Activated CD8-positive, alpha-beta memory T cell treated with anti-CD3 and anti-CD28 coated beads, Interleukin-2, amount 50 U/mL, for 1 hour (primary cell): ENCODE data around the gene IRX2.

Experiments
- DNase-seq: peaks from one replicate; pipeline ENCODE4 v3.0.0-alpha.2; 2020; ENCODE audit errors: extremely low read depth

IRX2 gene

DNA sequence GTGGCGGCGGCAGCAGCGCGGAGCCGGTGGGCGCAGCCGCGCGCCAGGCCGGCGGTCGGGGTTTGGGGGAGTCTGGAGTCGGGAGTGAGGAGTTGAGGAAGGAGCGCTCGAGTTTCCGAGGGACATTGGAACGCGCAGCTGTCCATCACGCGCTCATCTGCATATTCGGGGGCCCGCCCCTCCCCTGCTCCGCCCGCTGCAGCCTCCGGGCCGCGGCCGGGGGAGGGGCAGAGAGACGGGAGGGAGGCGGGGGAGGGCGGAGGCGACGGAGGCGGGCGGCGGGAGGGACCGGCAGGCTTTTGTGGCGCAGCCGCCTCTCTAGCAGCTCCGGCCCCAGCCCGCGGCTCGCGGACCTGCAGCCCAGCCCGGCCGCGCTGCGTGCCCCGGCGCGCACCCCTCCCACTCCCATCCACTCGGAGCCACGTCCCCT, at the start of gene IRX2:
Gene IRX2 (minus strand): TSS at position 86 of the 430 bp plus-strand sequence. CDS start 264 bp downstream, outside the sequence.
- no peak for DNase-seq

DNA sequence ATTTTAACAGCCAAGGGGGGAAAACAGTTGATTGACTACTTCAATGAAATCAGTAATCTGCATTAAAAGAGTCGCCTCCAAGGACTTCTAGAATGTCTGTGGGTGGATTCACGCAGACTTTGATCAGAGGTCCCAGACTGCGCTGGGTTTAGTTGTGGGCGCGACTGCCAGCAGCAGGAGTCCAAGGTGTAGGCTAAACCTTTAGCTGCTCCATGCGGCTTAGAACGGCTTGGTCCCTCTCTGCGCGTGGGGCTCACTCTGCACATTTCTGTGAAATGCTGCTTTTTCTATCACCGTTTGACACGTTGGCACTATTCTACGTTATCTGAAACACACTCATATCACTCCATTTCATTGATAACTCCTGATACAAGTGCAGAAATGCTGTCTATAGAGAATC, 48.6 kb upstream of the IRX2 start:
- no peak for DNase-seq

DNA sequence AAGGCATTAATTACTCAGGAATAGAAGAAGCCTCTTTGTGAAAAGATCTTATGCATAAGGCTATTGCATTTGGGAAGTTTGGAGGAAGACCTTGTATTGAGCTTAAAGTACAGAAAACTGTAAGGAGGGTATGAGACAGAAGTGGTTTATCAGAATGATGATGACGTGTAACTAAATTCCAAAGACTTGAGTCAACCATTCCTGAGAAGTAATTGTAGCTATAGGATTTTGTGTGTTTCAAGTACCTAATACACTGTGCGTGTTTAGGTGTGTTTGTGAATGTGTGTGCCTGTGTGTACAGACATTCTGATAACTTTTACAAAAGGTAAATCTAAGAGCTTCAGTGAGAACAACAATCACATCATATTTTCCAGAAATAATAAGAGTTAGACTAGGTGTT, 46.5 kb upstream of the IRX2 start:
- DNase-seq, result no peak

- DNase-seq, result no peak
These were observed 45.7 kb upstream of the IRX2 start for GRCh38 chr5:2797160-2797559.

GRCh38 chr5:2783223-2783622, 31.7 kb upstream of the IRX2 start:
- DNase-seq, result no peak

DNA sequence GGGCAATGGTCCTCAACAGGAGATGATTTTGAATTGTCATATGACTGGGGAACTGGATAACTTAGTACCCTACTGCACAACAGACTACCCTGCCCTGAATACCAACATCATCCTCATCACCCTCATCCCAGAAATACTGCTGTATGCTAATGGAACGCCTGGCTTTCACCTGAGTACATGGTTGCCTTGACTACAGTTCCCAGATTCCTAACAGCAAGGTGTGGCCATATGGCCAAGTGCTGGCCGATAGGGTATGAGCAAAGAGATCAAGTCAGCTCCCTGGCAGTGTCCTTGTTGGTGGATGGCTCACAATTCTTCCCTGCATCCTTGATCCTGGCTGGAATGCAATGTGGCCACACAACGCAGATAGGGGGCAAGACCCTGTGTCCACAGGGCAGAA, 31.2 kb upstream of the IRX2 start:
- DNase-seq, result no peak

DNA sequence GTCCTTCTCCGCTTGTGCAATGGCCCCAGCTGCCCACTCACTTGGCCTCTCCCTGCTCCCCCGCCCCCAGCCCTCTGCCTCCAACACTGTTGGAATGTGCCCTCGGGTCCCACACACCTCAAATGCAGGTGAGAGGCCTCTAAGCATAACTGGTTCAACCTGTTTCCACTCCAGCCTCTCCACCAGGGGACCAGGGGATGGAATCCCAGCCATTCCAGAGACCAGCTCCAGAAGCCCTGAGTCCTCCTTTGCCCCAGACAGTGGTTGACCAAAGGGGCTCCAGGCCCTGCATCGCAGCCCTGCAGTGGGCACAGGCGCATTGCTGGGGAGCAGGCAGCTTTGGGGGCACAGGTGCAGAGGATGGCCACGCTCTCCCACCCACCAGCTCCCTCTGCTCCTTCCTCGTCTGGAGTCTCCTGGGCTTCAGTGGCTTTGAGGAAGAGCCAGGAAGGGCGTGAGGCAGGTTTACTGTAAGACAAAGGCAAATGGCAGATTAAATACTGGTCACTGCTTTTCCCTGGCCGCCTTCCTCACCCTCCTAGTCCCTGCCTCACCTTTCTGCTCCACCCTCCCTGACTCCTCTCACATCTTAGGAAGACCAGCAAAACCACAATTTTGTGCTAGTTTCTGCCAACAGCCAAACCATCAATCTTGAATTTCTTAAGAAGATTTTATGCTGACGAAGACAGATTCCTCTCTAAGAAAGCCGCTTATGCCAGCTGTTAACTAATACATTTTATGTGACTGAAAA, 29.1 kb upstream of the IRX2 start:
- DNase-seq, result no peak

- DNase-seq, result no peak
These were observed 28.0 kb upstream of the IRX2 start for GRCh38 chr5:2779459-2779858.

GRCh38 chr5:2776337-2777302, 25.1 kb upstream of the IRX2 start:
- no peak for DNase-seq

GRCh38 chr5:2773327-2773726, 21.9 kb upstream of the IRX2 start:
- no peak for DNase-seq

- no peak for DNase-seq
These were observed 15.6 kb upstream of the IRX2 start for GRCh38 chr5:2767089-2767488.

GRCh38 chr5:2764581-2764980, 13.1 kb upstream of the IRX2 start:
- DNase-seq, result no peak

DNA sequence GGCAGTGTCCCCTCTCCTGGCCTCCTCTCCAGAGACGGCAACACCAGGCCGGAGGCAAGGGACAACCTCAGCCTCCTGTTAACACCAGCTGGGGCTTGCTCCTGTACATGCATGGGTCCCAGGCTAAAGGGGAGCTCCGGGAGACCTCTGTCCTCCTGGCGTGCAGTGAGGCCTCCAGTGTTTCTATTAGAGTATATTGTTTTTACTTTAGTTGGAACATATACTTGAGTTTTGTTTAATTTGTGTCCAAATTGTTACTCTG, 12.0 kb upstream of the IRX2 start:
- DNase-seq, result no peak

GRCh38 chr5:2762744-2763532, 11.5 kb upstream of the IRX2 start:
- DNase-seq, result no peak

DNA sequence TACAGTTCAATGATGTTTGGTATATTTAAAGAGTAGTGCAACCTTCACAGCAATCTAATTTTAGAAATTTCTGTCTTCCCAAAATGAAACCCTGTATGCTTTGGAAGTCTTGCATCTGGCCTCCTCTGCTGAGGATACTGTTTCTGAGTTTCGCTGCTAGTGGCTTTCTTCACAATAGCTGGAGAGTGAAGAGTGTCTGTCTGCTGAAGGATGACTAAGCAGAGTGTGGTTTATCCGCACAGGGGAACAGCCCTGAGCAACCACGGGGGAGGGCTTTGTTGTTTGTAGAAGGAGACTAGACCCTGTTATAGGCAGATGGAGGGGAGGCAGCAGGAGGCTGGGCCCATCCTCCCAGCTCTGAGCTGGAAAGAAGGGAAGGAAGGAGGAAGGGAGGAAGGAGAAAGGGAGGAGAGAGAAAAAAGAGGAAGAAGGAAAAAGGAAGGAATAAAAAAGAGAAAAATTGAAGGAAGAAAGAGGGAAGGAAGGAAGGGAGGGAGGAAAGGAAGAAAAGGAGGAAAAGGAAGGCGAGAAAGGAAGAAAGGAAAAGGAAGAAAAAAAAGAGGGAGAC, 10.5 kb upstream of the IRX2 start:
- no peak for DNase-seq

DNA sequence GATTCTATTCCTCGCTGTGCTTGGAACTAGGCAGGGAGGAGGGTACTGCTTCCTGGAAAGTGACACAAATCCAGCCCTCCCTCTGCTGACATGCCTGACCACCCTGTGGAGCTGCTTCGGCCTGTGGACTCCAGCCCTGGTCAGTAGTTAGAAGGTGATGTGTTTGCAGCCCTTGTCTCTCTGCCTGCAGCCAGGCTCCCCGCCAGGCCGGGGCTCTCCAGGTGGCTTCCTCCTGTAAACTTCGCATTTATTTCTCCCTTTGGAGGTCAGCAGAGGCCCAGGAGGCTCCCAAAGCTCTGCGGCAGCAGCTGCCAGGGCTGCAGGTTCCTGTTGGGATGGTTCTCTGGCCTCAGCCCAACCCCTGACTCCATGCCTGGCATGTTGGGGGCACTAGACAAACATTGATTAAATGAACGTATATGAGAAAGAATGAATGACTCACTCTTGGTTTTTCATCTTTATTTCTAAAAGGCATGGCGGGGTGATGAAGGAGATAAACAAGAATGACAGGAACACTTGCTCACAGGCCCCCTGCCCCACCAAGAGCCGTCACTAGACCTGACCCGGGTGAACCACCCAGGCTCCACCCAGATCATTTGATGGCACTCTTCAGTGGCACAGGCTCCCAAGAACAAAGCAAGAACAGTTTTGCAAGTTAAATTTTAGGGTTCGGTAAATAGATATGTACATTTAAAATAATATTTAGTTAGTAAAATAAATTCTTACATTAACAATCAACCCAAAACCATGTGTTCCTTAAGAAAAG, 8.4 kb upstream of the IRX2 start:
- DNase-seq, result no peak

DNA sequence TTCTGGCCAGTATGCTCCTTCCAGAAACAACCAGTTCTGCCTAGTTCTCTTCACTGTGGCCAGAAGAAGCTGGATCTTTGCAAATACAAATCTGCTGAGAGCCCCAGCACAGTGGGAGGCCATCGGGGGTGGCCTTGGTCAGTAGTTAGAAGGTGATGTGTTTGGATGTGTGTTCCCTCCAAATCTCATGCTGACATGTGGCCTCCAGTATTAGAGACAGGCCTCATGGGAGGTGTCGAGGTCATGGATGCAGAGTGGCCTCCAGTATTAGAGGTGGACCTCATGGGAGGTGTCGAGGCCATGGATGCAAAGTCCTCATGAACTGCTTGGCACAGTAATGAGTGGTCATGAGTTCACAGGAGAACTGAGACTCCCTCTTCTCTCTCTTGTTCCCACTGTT, 7.6 kb upstream of the IRX2 start:
- no peak for DNase-seq

GRCh38 chr5:2758632-2759031, 7.2 kb upstream of the IRX2 start:
- DNase-seq, result no peak

- DNase-seq, result no peak
These were observed 6.3 kb upstream of the IRX2 start for GRCh38 chr5:2757563-2758351.
